BLaER1 (cell line): Measurements from ENCODE around the gene TAOK2.
"Not testable (repeated sequence)": the region's sequence is repeated elsewhere in the genome, so short reads cannot be mapped to it uniquely, and the experiment has no call there.

ENCODE experiments used
- H3K27ac ChIP-seq: shearing (Covaris generic); formaldehyde crosslinking; 2 replicates; pipeline ENCODE4 v1.8.1; 2022
- H3K27me3 ChIP-seq: shearing (Covaris generic); formaldehyde crosslinking; 2 replicates; pipeline ENCODE4 v1.8.1; 2022
- H3K36me3 ChIP-seq: shearing (Covaris generic); formaldehyde crosslinking; 2 replicates; pipeline ENCODE4 v1.8.1; 2022
- H3K4me1 ChIP-seq: shearing (Covaris generic); formaldehyde crosslinking; 2 replicates; pipeline ENCODE4 v1.8.1; 2022
- H3K4me2 ChIP-seq: shearing (Covaris generic); formaldehyde crosslinking; 2 replicates; pipeline ENCODE4 v1.8.1; 2022
- H3K4me3 ChIP-seq: shearing (Covaris generic); formaldehyde crosslinking; 2 replicates; pipeline ENCODE4 v1.8.1; 2022
- H3K9ac ChIP-seq: shearing (Covaris generic); formaldehyde crosslinking; 2 replicates; pipeline ENCODE4 v1.8.1; 2022
- H3K9me3 ChIP-seq: shearing (Covaris generic); formaldehyde crosslinking; 2 replicates; pipeline ENCODE4 v1.8.1; 2022
- H4K20me1 ChIP-seq: shearing (Covaris generic); formaldehyde crosslinking; 2 replicates; pipeline ENCODE4 v1.8.1; 2022
- Cebpa-rat ChIP-seq: shearing (Covaris generic); IDR thresholded peaks from 2 replicates; pipeline ENCODE4 v1.8.1; 2022

Gene TAOK2

DNA sequence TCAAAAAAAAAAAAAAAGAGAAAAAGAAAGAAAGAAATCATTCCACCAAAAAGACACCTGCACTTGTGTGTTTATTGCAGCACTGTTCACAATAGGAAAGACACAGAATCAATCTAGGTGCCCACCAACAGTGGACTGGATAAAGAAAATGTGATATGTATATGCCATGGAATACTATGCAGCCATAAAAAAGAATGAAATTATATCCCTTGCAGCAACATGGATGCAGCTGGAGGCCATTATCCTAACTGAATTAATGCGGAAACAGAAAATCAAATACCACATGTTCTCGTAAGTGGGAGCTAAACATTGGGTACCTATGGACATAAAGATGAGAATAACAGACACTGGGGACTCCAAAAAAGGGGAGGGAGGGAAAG lies 43.6 kb downstream of the TAOK2 start:
- no peak overlapping the region for H3K9ac ChIP-seq
- H3K27ac ChIP-seq: no peak overlapping the region
- H4K20me1 ChIP-seq: no peaks in the 10 kb centered on the region
- no peaks in the 10 kb centered on the region for H3K27me3 ChIP-seq
- no peak overlapping the region for H3K4me3 ChIP-seq
- no peak overlapping the region for H3K4me2 ChIP-seq
- H3K4me1 ChIP-seq: peaks cover 22% of the 10 kb centered on the region
- no peaks in the 10 kb centered on the region for H3K36me3 ChIP-seq
- no peaks in the 10 kb centered on the region for H3K9me3 ChIP-seq
- no peak for TF ChIP-seq Cebpa-rat

DNA sequence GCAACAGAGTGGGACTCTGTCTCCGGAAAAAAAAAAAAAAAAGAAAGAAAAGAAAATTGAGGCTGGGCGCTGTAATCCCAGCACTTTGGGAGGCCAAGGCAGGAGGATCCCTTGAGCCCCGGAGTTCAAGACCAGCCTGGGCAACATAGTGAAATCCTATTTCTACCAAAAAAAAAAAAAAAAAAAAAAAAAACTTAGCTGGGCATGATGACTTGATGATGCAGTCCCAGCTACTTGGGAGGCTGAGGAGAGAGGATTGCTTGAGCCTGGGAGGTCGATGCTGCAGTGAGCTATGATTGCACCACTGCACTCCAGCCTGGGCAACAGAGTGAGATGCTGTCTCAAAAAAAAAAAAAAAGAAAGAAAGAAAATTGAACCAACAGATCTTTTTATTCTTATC lies 44.3 kb downstream of the TAOK2 start:
- not testable (repeated sequence) for H3K36me3 ChIP-seq, H3K4me2 ChIP-seq, H3K27ac ChIP-seq, H4K20me1 ChIP-seq, H3K27me3 ChIP-seq, H3K9ac ChIP-seq, H3K9me3 ChIP-seq, H3K4me3 ChIP-seq
- peaks cover 15% of the 10 kb centered on the region for H3K4me1 ChIP-seq

GRCh38 chr16:30018731-30019158 lies 45.1 kb downstream of the TAOK2 start:
- peaks cover 11% of the 10 kb centered on the region for H3K4me1 ChIP-seq
- H3K9me3 ChIP-seq: no peaks in the 10 kb centered on the region
- H3K4me3 ChIP-seq: no peak overlapping the region
- H4K20me1 ChIP-seq: no peaks in the 10 kb centered on the region
- H3K27me3 ChIP-seq: no peaks in the 10 kb centered on the region
- no peak overlapping the region for H3K27ac ChIP-seq
- no peak for TF ChIP-seq Cebpa-rat
- no peak overlapping the region for H3K4me2 ChIP-seq
- H3K9ac ChIP-seq: no peak overlapping the region
- no peaks in the 10 kb centered on the region for H3K36me3 ChIP-seq

DNA sequence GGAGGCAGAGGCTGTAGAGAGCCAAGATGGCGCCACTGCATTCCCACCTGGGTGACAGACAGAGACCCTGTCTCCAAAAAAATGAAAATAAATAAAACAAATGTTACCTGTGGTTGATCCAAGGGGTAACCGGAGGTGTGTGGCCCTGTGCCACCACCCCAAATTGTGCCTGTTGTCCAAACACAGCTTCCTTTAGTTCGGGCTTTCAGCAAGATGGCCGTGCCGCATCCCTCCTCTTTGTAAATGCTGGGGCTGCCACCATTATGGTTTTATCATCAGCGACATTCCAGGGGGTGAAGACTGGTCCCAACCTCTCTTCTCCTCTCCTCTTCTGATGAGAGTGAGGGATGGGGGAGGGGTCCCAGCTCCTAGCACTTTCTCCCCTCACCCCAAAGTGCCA lies 49.2 kb downstream of the TAOK2 start, which contains the start of gene C16orf92:
Gene C16orf92 (plus strand): TSS at position 312 of the 400 bp plus-strand sequence. CDS start 143 bp downstream, outside the sequence.
- Histone ChIP-seq H4K20me1 (peaks cover 3% of the 10 kb centered on the region; the same call in 1 of the 2 replicates), H3K4me2 (no peak within 1 kb of the TSS), H3K36me3 (no peaks in the 10 kb centered on the region), H3K27ac (no peak within 1 kb of the TSS), H3K4me3 (no peak within 1 kb of the TSS), H3K27me3 (peaks cover 25% of the 10 kb centered on the region; the same call in 1 of the 2 replicates), H3K9ac (no peak within 1 kb of the TSS), H3K9me3 (no peaks in the 10 kb centered on the region), H3K4me1 (peaks cover 11% of the 10 kb centered on the region)
- no peak for TF ChIP-seq Cebpa-rat

GRCh38 chr16:30023586-30023985 lies 49.9 kb downstream of the TAOK2 start:
- no peak for TF ChIP-seq Cebpa-rat

DNA sequence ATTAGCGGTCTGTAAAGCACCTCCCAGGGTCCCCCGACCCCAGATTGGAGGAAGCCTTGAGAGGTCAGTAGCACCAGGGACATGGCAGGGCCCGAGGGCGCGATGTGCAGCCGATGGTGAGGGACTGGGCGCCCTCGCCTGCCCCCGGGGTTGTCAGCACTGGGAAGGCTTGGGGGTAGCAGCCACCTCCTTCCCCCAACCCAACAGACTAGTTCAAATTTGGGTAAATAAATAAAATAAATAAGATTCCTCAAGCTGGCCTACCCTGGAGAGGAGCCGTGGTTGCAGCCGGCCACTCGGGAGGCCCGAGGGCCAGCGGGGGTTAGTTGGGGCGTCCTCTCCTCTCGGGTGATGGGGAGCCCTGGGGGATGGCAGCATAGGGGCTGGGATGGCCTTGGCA lies 50.8 kb downstream of the TAOK2 start:
- Histone ChIP-seq H3K9ac (no peak overlapping the region), H3K4me1 (peaks cover 11% of the 10 kb centered on the region), H3K27me3 (peaks cover 40% of the 10 kb centered on the region), H3K36me3 (no peaks in the 10 kb centered on the region), H3K4me3 (no peak overlapping the region), H3K27ac (no peak overlapping the region), H3K9me3 (no peaks in the 10 kb centered on the region), H3K4me2 (no peak overlapping the region), H4K20me1 (peaks cover 19% of the 10 kb centered on the region; the same call in 1 of the 2 replicates)
- no peak for TF ChIP-seq Cebpa-rat

More at GRCh38 chr16:30023586-30023985, 49.9 kb downstream of the TAOK2 start:
- H3K27me3 ChIP-seq: peaks cover 32% of the 10 kb centered on the region; the same call in 1 of the 2 replicates
- H3K27ac ChIP-seq: no peak overlapping the region
- H3K4me1 ChIP-seq: peaks cover 11% of the 10 kb centered on the region
- no peak overlapping the region for H3K4me3 ChIP-seq
- no peaks in the 10 kb centered on the region for H3K36me3 ChIP-seq
- H3K4me2 ChIP-seq: no peak overlapping the region
- peaks cover 10% of the 10 kb centered on the region; the same call in 1 of the 2 replicates for H4K20me1 ChIP-seq
- no peaks in the 10 kb centered on the region for H3K9me3 ChIP-seq
- H3K9ac ChIP-seq: no peak overlapping the region

- Histone ChIP-seq H4K20me1 (peaks cover 22% of the 10 kb centered on the region; the same call in 1 of the 2 replicates), H3K9ac (no peak overlapping the region), H3K27ac (no peak overlapping the region), H3K4me2 (no peak overlapping the region), H3K9me3 (no peaks in the 10 kb centered on the region), H3K4me1 (peaks cover 11% of the 10 kb centered on the region), H3K36me3 (no peaks in the 10 kb centered on the region), H3K27me3 (peaks cover 47% of the 10 kb centered on the region), H3K4me3 (no peak overlapping the region)
- TF ChIP-seq Cebpa-rat: no peak
Observed at GRCh38 chr16:30025156-30025555, 51.5 kb downstream of the TAOK2 start.

DNA sequence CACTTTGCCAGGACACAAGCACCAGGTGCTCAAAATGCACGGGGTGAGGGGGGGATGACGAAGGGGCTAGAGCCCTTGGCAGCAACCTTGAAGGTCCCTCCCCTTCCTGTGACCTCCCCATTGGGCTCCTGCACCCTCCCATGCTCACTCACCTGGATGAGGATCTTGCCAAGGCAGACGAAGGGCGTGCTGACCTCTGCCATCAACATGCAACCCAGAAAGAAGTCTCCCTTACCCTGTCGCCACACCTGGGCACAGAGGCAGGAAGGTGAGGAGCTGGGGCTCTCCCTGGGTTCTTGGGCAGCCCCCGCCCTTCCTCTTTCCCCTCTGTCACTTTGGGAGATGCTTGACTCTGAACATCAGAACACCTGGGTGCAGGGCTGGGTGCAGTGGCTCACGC lies 51.9 kb downstream of the TAOK2 start:
- no peak overlapping the region for H3K4me2 ChIP-seq
- peaks cover 22% of the 10 kb centered on the region; the same call in 1 of the 2 replicates for H4K20me1 ChIP-seq
- peaks cover 51% of the 10 kb centered on the region for H3K27me3 ChIP-seq
- no peaks in the 10 kb centered on the region for H3K36me3 ChIP-seq
- peaks cover 11% of the 10 kb centered on the region for H3K4me1 ChIP-seq
- no peak for TF ChIP-seq Cebpa-rat
- no peak overlapping the region for H3K9ac ChIP-seq
- no peaks in the 10 kb centered on the region for H3K9me3 ChIP-seq
- no peak overlapping the region for H3K4me3 ChIP-seq
- no peak overlapping the region for H3K27ac ChIP-seq

DNA sequence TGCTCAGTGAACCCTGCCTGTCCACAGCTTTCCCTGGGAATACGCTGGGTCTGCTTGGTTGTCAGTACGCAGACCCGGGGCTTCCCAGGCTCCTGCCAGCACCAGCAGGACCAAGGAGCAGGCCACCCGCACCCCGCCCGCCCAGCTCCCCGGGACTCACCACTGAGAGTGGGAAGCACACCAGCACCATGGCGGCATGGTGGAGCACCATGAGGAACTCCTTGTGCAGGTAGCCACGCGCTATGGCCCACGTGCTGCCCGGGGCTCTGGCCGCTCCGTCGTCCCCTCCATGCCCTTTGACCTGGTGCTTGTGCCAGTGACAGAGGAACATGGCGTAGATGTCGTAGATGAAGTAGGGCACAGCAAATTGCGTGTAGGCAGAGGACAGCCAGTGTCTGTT lies 52.8 kb downstream of the TAOK2 start:
- Histone ChIP-seq H3K4me2 (no peak overlapping the region), H3K4me1 (peaks cover 7% of the 10 kb centered on the region), H3K27ac (no peak overlapping the region), H3K27me3 (peaks cover 60% of the 10 kb centered on the region), H3K9me3 (no peaks in the 10 kb centered on the region), H3K4me3 (no peak overlapping the region), H4K20me1 (peaks cover 22% of the 10 kb centered on the region; the same call in 1 of the 2 replicates), H3K36me3 (no peaks in the 10 kb centered on the region), H3K9ac (no peak overlapping the region)
- TF ChIP-seq Cebpa-rat: no peak

DNA sequence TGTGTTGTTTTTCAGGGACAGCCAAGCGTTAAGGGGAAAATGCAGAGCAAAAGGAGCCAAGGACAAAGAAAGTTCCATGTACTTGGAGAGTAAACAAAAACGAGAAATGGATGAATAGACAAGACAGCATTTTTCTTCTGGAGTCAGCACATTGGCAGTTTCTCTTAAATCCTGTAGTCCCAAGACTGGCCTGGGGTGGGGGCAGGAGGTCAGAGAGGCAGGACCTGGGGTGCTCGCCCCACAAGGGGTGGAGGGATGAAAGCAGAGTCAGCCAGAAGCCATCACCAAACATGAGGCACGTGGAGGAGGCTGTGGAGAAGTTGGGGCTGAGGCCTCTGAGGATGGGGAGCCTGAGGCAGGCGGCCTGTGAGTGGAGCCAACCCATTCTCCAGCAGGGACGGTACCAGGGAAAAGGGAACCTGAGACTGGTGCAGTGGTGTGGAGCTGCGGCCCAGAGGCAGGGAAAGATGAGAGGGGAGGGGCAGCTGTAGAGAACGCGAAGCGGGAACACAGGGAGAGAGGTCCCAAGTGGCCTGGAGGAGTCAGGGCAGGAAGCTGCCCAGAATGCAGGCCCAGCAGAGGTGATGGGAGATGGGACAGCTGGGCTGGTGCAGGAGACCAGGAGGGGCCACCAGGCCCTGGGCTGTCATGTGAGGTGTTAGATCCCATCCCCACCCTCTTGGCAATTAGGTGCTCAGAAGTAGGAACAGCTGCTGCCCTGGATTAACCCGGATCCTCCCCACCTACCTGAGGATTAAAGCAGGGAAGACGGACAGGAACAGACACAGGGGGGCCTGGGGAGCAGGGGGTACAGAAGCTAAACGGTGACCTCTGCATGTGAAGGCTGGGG lies 54.1 kb downstream of the TAOK2 start:
- no peak overlapping the region for H3K4me2 ChIP-seq
- H4K20me1 ChIP-seq: peaks cover 22% of the 10 kb centered on the region; the same call in 1 of the 2 replicates
- H3K9me3 ChIP-seq: no peaks in the 10 kb centered on the region
- H3K4me3 ChIP-seq: no peak overlapping the region
- no peak overlapping the region for H3K9ac ChIP-seq
- H3K27me3 ChIP-seq: peaks cover 67% of the 10 kb centered on the region
- H3K27ac ChIP-seq: no peak overlapping the region
- H3K4me1 ChIP-seq: peaks cover 17% of the 10 kb centered on the region
- no peaks in the 10 kb centered on the region for H3K36me3 ChIP-seq
- no peak for TF ChIP-seq Cebpa-rat
